ENCODE data around the gene SLFN11.
A peak's percentile ranks its signal among the peaks of the same experiment; 100 is the strongest.
"Not testable (repeated sequence)": the region's sequence is repeated elsewhere in the genome, so short reads cannot be mapped to it uniquely, and the experiment has no call there.

The SLFN11 gene, protein sequence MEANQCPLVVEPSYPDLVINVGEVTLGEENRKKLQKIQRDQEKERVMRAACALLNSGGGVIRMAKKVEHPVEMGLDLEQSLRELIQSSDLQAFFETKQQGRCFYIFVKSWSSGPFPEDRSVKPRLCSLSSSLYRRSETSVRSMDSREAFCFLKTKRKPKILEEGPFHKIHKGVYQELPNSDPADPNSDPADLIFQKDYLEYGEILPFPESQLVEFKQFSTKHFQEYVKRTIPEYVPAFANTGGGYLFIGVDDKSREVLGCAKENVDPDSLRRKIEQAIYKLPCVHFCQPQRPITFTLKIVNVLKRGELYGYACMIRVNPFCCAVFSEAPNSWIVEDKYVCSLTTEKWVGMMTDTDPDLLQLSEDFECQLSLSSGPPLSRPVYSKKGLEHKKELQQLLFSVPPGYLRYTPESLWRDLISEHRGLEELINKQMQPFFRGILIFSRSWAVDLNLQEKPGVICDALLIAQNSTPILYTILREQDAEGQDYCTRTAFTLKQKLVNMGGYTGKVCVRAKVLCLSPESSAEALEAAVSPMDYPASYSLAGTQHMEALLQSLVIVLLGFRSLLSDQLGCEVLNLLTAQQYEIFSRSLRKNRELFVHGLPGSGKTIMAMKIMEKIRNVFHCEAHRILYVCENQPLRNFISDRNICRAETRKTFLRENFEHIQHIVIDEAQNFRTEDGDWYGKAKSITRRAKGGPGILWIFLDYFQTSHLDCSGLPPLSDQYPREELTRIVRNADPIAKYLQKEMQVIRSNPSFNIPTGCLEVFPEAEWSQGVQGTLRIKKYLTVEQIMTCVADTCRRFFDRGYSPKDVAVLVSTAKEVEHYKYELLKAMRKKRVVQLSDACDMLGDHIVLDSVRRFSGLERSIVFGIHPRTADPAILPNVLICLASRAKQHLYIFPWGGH

DNA sequence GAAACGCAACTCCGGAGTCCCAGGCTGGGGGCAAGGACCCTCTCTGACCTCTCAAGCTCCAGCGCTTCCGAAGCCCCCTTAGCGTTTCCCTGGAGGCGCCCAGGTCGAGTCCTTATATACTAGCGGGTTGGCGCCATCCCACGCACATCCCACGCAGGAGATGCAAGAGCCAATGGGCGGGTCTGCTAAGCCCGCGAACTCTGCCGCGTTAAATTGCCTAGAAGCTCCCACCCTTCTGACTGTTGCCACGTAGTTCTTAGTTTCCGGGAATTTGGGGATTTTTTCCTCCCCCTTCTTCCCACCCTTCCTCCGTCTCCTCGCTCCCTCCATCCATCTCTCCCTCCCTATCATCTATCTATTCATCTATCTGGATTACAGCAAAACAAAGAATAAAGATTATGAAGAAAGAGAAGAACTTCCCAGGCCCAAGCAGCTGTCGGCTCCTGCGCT, at the start of gene SLFN11:
SLFN11 (minus strand) TSS at position 88 of the 450 bp plus-strand sequence. CDS start 9,814 bp downstream, outside the sequence.
- DNase-seq: peak; percentile 73

DNA sequence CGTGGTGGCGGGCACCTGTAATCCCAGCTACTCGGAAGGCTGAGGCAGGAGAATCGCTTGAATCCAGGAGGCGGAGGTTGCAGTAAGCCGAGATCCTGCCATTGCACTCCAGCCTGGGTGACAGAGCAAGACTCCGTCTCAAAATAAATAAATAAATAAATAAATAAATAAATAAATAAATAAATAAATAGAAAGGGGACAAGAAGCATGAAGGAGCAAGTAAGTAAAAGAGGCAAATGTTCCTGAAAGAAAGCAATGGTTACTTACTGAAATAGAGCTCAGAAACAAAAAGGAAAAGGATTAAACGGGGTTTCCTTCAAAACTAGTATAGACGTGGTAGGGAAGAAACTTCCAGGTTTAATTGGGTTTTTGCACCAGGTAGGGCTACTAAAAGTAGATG, 47.6 kb upstream of the SLFN11 start:
- DNase-seq: not testable (repeated sequence)

DNA sequence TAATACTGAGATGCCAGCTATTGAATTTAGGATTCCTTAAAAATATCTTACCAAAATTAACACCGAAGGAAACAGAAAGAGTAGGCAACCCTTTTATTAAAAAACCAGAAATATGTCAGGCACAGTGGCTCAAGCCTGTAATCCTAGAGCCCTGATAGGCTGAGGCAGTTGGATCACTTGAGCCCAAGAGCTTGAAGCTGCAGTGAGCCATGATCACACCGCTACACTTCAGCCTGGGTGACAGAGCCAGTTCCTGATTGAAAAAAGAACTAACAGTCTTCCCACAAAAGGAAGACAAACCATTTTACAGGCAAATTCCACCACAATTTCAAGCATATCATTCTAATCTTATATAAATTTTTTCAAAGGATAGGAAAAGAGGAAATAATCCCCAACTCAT, 43.2 kb upstream of the SLFN11 start:
- no peak for DNase-seq

DNA sequence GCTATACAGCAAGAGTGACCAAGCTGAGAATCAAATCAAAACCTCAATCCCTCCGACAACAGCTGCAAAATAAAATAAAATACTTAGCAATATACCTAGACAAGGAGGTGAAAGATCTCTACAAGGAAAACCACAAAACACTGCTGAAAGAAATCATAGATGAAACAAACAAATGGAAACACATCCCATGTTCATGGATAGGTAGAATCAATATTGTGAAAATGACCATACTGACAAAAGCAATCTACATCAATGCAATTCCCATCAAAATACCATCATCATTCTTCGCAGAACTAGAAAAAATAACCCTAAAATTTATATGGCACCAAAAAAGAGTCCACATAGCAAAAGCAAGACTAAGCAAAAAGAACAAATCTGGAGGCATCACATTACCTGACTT, 41.3 kb upstream of the SLFN11 start:
- not testable (repeated sequence) for DNase-seq

DNA sequence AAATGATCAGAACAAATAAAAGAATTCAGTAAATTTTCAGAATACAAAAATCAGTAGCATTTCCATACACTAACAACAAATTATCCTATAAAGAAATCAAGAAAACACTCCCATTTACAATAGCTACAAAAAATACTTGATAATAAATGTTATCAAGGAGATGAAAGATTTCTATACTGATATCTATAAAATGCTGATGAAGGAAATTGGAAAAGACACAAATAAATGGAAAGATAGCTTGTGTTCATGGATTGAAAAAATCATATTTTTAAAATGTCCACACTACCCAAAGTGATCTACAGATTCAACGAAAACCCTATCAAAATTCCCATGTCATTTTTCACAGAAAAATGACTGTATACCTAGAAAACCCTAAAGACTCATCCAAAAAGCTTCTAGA, 40.8 kb upstream of the SLFN11 start:
- no peak for DNase-seq

DNA sequence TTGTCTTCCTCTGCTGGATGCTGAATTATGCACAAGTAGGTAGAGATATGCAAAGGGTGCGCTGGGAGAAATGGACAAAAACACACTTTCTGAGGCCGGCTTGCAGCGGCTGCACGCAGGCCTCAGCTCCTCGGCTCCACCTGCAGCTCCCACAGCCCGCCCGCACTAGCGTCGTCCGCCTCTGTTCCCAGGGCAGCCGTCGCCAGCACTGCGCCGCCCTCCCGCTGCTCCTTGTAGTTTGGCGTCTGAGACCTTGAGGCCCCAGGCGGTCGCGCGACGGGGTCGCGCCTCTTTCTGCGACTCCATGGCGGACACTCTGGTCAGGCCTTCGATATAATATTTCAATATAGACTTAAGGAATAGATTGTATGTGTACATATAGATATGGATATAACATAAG, 34.1 kb upstream of the SLFN11 start:
- no peak for DNase-seq

DNA sequence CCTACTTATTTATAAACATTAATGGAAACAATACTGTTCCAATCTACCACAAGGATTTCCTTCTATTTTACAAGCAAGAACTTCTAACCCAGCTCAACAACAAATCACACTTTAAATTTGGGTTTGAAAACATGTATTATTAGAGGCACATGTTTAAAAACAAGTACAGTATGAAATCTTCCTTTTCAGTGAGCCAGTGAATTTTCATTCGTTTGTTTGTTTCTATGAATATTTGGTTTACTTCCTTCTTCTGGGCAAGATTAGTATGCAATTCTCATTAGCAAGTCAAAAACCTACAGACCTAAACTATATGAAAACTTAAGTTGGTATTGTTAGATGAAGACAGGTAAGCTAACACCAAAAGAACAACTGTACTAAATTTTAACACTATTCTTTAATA, 33.1 kb upstream of the SLFN11 start:
- no peak for DNase-seq

DNA sequence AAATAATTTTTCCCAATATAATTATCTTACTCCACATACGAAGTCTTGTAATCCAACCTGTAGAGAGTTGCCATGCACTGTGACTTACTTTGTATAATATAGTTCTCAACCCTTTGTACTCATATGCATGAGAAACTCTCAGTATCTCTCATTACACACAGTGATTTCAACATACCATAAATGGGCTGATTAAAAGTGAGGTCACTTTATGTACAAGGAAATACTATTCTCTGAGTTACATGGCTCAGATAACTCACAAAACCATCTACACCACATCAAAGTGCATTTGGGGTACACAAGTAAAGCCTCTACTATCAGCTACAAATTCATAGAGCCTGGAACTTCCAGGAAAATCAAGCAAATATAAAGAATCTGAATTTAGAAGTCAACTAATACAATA, 30.9 kb upstream of the SLFN11 start:
- DNase-seq: no peak

DNA sequence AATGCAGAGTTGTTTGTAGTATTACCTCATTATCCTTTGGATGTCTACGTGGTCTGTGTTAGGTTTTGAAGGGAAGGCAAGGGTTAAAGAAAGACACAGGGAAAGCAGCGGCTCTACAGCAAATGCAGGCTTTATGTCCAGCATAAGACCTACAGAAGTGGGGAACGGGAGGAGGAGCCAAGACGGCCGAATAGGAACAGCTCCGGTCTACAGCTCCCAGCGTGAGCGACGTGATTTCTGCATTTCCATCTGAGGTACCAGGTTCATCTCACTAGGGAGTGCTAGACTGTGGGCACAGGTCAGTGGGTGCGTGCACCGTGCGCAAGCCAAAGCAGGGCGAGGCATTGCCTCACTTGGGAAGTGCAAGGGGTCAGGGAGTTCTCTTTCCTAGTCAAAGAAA, 20.4 kb upstream of the SLFN11 start:
- DNase-seq: not testable (repeated sequence)

DNA sequence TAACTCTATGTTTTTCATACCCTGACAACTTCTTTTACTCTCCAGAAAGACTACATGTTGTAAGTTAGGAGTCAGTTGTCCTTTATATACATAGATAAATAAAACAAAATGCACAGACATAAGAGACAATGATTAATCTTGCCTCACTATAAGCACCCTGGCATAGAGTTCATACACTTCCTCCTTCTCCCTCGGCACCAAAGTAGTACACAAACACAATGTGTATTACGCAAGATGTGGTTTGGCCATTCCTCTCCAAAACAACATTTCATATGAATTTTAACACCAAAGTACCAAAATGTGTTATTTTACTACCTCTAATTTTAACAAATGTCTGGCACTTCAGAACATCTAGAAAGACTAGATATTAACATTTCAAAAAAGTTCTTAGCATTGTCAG, 17.2 kb upstream of the SLFN11 start:
- no peak for DNase-seq

DNA sequence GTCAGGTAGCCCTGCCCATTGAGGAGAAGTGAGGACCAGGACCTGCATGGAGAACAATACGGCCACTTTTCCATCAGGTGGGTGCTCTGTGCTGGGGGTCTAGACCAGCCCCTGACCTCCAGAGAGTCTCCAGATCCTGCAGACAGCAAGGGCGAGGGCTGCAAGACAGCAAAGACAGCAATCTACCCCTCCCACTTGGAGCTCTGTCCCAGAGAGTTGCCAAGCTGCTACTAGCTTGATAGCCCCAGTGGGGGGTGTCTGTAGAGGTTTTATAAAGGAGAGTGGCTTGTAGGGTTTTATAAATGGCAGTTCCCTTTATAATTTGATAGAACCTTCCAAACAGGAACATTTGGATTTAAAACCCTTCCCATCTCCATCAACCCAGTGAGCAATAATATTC, 16.7 kb upstream of the SLFN11 start:
- no peak for DNase-seq

DNA sequence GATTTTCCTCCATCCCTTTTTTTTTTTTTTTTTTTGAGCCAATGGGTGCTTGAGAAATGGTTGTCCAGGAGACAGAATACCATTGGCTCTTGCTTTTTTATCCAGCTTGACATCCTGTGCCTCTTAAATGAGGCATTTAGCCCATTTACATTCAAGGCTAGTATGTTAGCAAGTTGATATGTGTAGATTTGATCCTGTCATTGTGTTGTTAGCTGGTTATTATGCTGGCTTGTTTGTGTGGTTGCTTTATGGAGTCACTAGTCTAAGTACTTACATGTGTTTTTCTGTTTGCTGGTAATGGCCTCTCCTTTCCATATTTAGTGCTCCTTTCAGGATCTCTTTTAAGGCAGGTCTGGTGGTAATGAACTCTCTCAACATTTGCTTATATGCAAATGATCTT, 14.1 kb upstream of the SLFN11 start:
- DNase-seq: no peak

DNA sequence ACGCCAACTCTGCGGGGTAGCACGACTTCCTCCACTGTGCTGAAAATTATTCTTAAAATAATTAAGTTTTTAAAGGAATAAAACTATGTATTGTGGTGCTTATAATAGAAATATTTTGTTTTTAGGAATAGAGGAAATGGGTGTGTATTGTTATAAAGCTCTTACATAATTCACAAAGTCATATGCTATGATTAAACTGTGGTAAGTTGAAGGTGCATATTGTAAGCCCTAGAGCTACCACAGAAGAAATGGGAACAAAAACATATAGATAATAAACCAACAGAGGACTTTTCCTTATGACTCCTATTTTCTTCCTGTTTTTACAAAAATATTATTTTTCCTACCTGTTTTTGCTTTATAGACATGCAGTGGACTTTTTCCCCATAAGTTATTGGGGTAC, 4.3 kb upstream of the SLFN11 start:
- no peak for DNase-seq

DNA sequence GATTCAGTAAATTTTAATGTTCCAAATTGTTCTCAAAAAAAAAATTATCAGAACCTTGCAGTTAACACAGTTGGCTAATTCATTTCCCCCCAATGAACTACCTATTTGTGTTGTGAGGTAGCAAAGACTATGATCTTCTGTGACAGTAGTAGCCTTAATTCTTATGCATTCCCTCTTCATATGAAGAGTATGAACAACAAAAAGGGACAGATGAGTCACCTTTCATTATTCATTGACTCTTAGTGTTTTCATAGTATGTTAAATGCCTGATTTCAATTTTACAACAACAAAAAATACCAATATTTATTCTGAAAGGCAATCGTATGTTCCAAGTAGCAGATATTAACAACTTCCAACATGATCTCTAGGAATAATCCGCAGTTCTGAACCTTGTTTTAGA, 3.6 kb upstream of the SLFN11 start:
- DNase-seq: no peak

DNA sequence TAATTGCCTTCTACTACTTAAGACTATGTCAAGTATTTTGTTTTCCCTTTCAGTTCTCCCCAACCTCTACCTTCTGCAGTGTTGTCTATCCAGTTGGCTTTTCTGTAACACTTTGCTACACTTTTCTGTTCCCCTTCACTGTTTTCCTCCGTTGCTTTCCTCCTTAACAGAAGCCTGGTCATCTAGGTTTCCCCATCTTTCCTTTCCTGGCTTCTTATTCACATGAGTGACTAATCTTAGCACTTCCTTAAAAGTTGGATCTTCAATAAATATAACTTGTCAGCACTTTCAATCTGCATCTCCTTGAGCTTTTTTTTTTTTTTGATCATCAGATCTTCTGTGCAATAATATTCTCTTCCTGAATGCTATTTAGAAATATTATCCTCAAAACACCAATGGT, 2.8 kb upstream of the SLFN11 start:
- DNase-seq: no peak

DNA sequence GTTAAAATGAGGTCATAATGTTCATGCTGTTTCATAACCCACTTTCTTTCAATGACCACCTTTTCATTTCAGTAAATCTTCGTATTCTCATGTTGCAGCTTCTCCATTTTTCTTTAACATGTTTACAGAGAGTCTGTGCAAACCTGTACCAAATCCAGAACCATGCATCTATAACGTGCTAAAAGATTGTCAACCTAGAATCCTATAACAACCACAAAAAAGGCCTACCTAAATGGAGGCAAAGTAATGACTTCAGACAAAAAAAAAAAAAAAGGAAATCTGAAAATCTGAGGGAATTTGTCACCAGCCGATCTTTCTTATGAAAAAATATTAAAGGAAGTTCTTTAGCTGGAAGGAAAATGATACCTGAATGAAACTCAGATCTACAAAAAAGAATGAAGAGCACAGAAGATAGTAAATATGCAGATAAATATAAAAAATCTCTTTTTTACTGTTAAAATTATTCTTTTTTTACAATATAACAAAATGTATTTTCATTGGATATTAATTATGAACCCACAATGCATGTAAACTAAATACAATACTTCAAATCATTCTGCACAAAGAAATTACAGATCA, 1.4 kb upstream of the SLFN11 start:
- DNase-seq: no peak

DNA sequence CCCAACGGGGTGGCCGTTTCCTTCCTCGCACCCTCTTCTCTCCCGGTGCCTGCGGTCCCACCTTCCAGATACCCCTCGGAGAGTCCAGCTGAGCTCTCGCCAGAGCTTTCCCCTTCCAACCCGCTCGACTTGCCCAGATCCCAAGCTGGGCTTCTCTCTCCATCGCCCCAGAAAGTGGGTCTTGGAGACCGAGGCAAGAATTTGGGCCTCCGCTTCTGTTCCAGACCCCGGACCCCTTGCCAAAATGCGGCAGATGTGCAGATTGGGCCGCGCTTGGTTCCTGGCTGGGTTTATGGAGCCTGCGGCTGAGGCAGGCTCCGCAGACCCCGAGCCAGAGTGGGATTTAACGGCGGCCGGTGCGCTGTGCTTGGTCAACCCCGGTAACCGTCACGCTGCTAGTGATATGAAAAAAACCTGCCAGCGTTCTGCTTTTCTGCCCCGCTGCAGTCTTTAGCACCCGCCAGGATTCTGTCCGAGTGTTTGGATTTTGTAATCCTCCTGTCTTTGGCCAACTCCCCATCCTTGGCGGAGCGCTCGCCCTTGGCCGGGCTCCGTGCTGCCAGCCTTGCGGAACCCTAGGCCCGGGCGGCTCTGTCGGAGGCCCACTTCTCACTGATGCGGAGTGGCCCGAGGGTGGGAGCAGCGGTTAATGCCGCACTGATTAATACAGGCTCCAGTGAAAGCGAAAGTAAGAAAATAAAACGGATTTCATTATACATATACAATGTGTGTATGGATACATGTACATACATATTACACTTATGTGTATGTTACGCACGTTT, 754 bp upstream of the SLFN11 start:
- no peak for DNase-seq

DNA sequence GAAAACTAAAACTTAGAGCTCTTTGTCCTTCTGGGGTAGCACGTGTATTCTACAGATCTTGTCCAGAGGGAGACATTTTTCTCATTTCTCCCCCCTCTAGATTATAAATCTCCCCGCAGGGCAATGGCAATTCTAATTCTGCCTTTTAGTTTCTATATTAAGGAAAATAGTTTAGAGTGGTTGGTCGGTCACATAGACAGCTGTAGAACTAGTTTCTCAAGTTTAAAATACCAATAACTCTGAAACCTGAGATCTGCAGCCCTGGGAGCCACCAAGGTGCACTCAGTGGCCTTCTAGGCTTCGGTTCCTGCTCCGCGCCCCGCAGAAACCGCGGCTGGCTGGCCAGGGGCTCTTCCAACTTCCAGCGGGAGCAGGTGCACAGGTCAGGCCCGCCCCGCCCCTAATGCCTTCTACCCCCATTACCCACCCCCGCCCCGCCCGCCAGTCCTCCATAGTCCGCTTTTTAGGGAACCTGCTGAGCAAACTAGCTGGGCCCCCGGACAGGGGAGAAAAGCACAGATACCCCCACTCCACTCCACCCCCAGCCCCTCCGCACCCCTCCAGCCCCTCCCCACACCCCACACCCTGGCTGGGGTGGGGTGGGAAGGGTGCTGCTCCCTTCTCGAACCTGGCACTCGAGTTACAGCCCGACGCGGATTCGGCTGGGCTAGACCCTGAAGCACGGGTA, 431 bp downstream of the SLFN11 start:
- no peak for DNase-seq

DNA sequence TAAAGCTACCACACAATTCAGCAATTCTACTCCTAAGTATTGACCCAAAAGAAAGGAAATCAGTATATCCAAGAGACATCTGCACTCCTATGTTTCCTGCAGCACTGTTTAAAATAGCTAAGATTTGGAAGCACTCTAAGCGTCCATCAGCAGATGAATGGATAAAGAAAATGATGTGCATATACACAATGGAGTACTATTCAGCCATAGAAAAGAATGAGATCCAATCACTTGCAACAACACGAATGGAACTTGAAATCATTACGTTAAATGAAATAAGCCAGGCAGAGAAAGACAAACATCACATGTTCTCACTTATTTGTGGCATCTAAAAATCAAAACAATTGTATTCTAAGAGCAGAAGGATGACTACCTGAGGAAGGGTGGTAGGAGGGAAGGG, 1.5 kb downstream of the SLFN11 start:
- no peak for DNase-seq

DNA sequence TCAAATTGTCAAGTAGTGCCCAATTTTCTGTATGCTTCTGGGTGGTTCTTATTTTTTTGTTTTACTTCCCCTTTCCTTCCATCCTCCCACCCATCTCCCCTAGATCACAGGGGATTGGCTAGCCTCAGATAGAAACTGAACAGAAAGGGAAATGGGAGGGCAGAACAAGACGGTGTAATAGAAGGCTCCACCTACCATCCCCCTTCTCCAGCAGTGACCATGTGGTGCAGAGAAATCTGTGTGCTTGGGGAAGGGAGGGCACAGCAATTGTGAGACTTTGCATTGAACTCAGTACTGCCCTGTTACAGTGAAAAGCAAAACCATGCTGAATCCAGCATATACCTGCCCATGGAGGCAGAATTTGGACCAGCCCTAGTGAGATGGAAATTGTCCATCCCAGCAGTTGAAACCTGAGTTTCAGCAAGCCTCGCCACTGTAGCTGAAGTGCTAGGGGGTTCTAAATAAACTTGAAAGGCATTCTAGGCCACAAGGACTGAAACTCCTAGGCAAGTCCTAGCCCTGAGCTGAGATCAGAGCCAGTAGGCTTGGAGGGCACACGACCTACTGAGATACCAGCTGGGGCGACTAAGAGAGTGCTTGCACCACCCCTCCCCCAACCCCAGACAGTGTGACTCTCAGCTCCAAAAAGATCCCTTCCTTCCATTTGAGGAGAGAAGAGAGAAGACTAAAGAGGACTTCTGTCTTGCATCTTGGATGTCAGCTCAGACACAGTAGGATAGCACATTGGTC, 5.2 kb downstream of the SLFN11 start:
- DNase-seq: no peak

DNA sequence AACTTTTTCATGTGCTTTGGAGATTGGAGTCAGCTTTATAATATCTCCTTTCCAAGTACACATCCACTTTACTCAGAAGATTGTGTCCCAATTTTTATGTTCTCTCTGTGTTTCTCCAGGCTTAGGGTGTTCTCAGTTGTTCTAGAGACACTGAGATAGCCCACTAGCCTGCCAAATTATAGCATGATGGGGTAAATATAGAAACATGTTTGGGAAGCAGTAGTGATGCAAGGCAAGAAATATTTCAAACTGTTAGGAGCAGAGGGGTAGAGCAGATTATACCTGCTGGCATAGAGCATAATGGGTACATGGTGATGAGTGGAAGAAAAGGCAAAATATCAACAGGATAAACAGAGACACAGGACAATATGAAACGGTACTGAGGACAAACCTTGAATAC, 12.4 kb downstream of the SLFN11 start:
- DNase-seq: no peak

All from activated CD4-positive, alpha-beta T cell treated with anti-CD3 and anti-CD28 coated beads for 1 hour (primary cell).